ENCODE results near the gene CLEC11A.

Gene CLEC11A

GRCh38 chr19:50719119-50719435 lies 4.1 kb upstream of the CLEC11A start:
- DNase-seq (ENCODE audit: low read depth), result no peak
- TF ChIP-seq POLR2A (IDR thresholded peaks at IDR 0.05; ENCODE audit: extremely low read depth, insufficient read length) (no peak), MYC (IDR thresholded peaks at IDR 0.05; ENCODE audit: low read depth, low read length) (no peak), MAX (IDR thresholded peaks at IDR 0.05; ENCODE audit: low read depth, low read length) (no peak)
- peak overlapping the region; percentile 38 for H3K4me3 ChIP-seq (ENCODE audit: low read depth, low read length)

- H3K4me3 ChIP-seq (ENCODE audit: low read depth, low read length), result peak within 1 kb of the TSS; percentile 38
Measured at GRCh38 chr19:50719566-50719965, 3.6 kb upstream of the CLEC11A start, which contains the start of gene SHANK1. Gene SHANK1, minus strand, starts transcription at chr19:50719802. Its CDS starts 2,883 bp downstream, at chr19:50716919.

GRCh38 chr19:50720181-50720920 lies 2.8 kb upstream of the CLEC11A start:
- peak overlapping the region; percentile 21 for H3K4me3 ChIP-seq (ENCODE audit: low read depth, low read length)
- peak; percentile 32 for DNase-seq (ENCODE audit: low read depth)
- TF ChIP-seq CTCF (IDR thresholded peaks at IDR 0.05; ENCODE audit: low read depth, low read length), result no peak
- TF ChIP-seq MAX (IDR thresholded peaks at IDR 0.05; ENCODE audit: low read depth, low read length), result no peak
- TF ChIP-seq MYC (IDR thresholded peaks at IDR 0.05; ENCODE audit: low read depth, low read length), result 0 out of 2 replicates have a peak, but pooled peaks have one; percentile 8
- TF ChIP-seq POLR2A (IDR thresholded peaks at IDR 0.05; ENCODE audit: extremely low read depth, insufficient read length), result no peak

More at GRCh38 chr19:50719566-50719965, 3.6 kb upstream of the CLEC11A start, which contains the start of gene SHANK1:
- DNase-seq (ENCODE audit: low read depth), result peak; percentile 65
- TF ChIP-seq MAX (IDR thresholded peaks at IDR 0.05; ENCODE audit: low read depth, low read length) (no peak), POLR2A (IDR thresholded peaks at IDR 0.05; ENCODE audit: extremely low read depth, insufficient read length) (no peak), CTCF (IDR thresholded peaks at IDR 0.05; ENCODE audit: low read depth, low read length) (no peak), MYC (IDR thresholded peaks at IDR 0.05; ENCODE audit: low read depth, low read length) (no peak)

- H3K4me3 ChIP-seq (ENCODE audit: low read depth, low read length), result peak overlapping the region; percentile 21
- DNase-seq (ENCODE audit: low read depth), result peak; percentile 94
- TF ChIP-seq CTCF (IDR thresholded peaks at IDR 0.05; ENCODE audit: low read depth, low read length) (peak; percentile 58), POLR2A (IDR thresholded peaks at IDR 0.05; ENCODE audit: extremely low read depth, insufficient read length) (no peak), MAX (IDR thresholded peaks at IDR 0.05; ENCODE audit: low read depth, low read length) (peak; percentile 64)
Measured at GRCh38 chr19:50720921-50721381, 2.2 kb upstream of the CLEC11A start.

GRCh38 chr19:50721441-50722137 lies 1.6 kb upstream of the CLEC11A start:
- peak overlapping the region; percentile 98 for H3K4me3 ChIP-seq (ENCODE audit: low read depth, low read length)
- peak; percentile 42 for DNase-seq (ENCODE audit: low read depth)
- no peak for TF ChIP-seq MAX (IDR thresholded peaks at IDR 0.05; ENCODE audit: low read depth, low read length)
- no peak for TF ChIP-seq CTCF (IDR thresholded peaks at IDR 0.05; ENCODE audit: low read depth, low read length)
- no peak for TF ChIP-seq POLR2A (IDR thresholded peaks at IDR 0.05; ENCODE audit: extremely low read depth, insufficient read length)
- no peak for TF ChIP-seq MYC (IDR thresholded peaks at IDR 0.05; ENCODE audit: low read depth, low read length)
